Measurements from ENCODE around the gene SP9. TPM values are rescaled to one million over a fixed set of nuclear protein-coding genes. Genes with fewer than 3 reads are reported as not detected.

Gene SP9
- total RNA-seq, 1 donor from 2014 or later: not detected

DNA sequence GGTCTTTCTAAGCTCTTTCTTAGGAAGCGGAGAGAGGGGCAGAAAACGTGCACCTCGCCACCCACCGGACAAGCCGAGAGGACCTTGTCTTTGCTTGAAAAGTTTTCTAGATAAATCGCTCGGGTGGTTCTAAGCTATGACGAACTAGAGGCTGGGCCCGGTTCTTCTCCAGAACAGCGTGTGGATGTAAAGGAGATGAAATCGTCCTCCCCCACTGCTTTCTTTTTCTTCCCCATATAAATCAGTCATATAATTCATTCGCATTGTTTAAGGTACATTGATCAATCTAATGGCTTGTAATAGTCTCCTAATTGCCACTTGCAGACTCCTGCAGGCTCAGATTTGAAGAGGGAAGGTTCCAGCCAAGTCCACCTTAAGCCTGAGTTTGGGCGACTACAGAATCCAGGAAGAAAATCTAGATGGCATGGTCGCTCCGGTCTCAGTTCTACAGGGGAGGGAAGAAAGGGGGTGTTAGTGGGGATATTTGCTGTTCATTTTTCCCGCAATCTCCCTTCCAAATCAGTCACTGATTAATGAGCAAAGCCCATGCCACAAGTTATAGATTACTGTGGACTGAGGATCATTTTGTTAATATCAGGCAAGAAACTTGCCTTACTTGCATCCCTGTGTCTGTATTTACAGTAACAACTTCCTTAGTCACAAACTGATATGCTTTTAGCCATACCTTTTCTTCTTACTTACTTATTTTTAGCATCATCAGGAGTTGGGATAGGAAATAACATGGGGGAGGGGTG lies 5.6 kb upstream of the SP9 start:
- Histone ChIP-seq H3K36me3 (no peaks in the 10 kb centered on the region), H3K4me1 (peaks cover 36% of the 10 kb centered on the region), H3K27me3 (peaks cover 10% of the 10 kb centered on the region), H3K27ac (no peak overlapping the region), H3K9me3 (no peaks in the 10 kb centered on the region), H3K4me3 (no peak overlapping the region)
- TF ChIP-seq POLR2AphosphoS5 (IDR thresholded peaks at IDR 0.05; ENCODE audit: insufficient read depth in 1 of 2, low read depth in 1 of 2) (no peak), POLR2A (IDR thresholded peaks at IDR 0.05) (no peak)
- TF ChIP-seq, protein P1, sequence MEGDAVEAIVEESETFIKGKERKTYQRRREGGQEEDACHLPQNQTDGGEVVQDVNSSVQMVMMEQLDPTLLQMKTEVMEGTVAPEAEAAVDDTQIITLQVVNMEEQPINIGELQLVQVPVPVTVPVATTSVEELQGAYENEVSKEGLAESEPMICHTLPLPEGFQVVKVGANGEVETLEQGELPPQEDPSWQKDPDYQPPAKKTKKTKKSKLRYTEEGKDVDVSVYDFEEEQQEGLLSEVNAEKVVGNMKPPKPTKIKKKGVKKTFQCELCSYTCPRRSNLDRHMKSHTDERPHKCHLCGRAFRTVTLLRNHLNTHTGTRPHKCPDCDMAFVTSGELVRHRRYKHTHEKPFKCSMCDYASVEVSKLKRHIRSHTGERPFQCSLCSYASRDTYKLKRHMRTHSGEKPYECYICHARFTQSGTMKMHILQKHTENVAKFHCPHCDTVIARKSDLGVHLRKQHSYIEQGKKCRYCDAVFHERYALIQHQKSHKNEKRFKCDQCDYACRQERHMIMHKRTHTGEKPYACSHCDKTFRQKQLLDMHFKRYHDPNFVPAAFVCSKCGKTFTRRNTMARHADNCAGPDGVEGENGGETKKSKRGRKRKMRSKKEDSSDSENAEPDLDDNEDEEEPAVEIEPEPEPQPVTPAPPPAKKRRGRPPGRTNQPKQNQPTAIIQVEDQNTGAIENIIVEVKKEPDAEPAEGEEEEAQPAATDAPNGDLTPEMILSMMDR (IDR thresholded peaks at IDR 0.05): no peak
- DNase-seq (ENCODE audit: extremely low spot score in 2 of 2): no peak
- intact Hi-C loops (cut with DNase I): no loop called here

DNA sequence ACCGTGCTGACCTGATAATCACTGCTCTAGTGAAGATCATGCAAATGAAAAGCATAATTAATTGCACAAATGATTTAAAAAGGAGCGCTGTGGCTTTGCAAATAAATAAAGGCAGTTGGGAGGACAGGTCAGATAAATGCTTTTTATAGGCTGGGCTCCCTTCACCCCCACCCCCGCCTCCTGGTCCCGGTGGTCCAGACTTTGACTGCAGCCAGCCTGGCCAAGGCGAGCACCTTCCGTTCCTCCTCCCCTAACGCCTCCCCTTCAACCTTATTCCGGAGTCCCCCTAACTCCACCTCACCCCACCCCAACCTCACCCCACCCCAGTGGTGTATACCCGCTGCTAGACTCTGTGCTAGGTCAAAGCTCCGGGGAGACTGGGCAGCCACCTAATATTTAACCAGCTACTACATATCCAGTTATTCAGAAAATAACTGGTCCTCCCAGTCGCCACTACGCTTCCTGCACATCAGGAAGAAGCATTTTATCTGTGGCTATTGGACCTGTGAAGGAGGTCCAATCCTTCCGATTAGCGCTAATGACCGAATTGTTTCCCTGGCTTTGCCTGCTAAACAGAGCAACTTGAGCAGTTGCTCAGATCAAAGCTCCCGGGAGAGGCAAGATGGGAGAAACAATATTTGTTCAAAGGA lies 3.7 kb upstream of the SP9 start:
- Histone ChIP-seq H3K27ac (no peak overlapping the region), H3K9me3 (no peaks in the 10 kb centered on the region), H3K27me3 (peaks cover 27% of the 10 kb centered on the region), H3K36me3 (no peaks in the 10 kb centered on the region), H3K4me1 (peaks cover 52% of the 10 kb centered on the region), H3K4me3 (no peak overlapping the region)
- no peak for DNase-seq (ENCODE audit: extremely low spot score in 2 of 2)
- intact Hi-C loops (cut with DNase I): loop anchor here (1.0 to 10.0 kb wide), 3 partner anchors 10 to 1754 kb away; partner anchors contain the start of gene EVX2
- TF ChIP-seq, protein P1 (IDR thresholded peaks at IDR 0.05): no peak
- TF ChIP-seq POLR2AphosphoS5 (IDR thresholded peaks at IDR 0.05; ENCODE audit: insufficient read depth in 1 of 2, low read depth in 1 of 2): no peak
- TF ChIP-seq POLR2A (IDR thresholded peaks at IDR 0.05): no peak

DNA sequence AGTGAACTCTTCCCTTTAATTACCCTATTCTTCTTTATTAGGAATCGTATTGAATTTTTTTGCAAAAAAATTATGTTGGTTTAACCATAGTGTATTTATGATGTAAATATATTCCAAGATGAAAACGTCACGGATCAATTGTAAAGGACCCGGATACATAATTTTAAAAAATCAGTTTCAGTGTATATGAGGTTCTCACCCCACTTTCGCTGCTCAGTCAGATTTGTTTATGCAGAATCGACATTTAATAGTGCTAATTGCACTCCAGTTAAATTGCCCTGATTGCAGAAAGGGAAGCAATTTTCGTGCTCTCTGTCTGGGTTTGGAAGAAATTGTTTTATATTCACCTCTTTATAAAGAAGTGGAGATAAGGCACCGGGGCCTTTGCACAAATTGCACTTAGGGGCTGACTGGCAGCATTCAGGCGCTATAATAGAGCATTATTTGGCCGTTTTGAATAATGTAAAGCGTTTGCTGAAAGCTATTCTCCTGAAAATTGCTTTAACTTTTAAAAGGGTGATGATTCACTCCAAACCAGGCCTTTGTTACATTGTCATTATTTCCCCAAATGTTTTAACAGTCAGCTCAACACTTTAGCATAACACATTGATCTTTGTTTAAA lies 3.0 kb upstream of the SP9 start:
- intact Hi-C loops (cut with DNase I): loop anchor here (10.0 kb wide), 2 partner anchors 287 to 1753 kb away; partner anchors contain the start of gene EVX2

DNA sequence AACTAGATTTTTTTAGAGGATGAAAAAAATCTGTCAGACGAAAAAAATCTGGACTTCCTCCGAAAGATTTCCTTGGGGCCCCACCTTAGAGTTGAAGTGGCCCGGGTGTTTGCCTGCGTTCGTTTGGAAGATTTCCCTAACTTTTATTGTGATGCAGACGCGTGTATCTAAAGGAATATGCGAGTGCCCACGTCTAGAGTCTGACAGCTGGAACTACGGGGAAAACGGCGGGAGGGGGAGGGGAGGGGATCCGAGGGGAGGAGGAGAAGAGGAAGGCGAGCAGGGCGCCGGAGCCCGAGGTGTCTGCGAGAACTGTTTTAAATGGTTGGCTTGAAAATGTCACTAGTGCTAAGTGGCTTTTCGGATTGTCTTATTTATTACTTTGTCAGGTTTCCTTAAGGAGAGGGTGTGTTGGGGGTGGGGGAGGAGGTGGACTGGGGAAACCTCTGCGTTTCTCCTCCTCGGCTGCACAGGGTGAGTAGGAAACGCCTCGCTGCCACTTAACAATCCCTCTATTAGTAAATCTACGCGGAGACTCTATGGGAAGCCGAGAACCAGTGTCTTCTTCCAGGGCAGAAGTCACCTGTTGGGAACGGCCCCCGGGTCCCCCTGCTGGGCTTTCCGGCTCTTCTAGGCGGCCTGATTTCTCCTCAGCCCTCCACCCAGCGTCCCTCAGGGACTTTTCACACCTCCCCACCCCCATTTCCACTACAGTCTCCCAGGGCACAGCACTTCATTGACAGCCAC lies 2.4 kb upstream of the SP9 start:
- intact Hi-C loops (cut with DNase I): loop anchor here (10.0 kb wide), 2 partner anchors 288 to 1752 kb away; partner anchors contain the start of gene EVX2
- Histone ChIP-seq H3K27me3 (peaks cover 27% of the 10 kb centered on the region), H3K27ac (no peak overlapping the region), H3K4me1 (peaks cover 49% of the 10 kb centered on the region), H3K9me3 (no peaks in the 10 kb centered on the region), H3K36me3 (no peaks in the 10 kb centered on the region), H3K4me3 (no peak overlapping the region)
- DNase-seq (ENCODE audit: extremely low spot score in 2 of 2): no peak
- TF ChIP-seq POLR2A (IDR thresholded peaks at IDR 0.05) (no peak), POLR2AphosphoS5 (IDR thresholded peaks at IDR 0.05; ENCODE audit: insufficient read depth in 1 of 2, low read depth in 1 of 2) (no peak)
- TF ChIP-seq, protein P1 (IDR thresholded peaks at IDR 0.05): no peak

More for the DNA sequence above, 3.0 kb upstream of the SP9 start:
- no peaks in the 10 kb centered on the region for H3K36me3 ChIP-seq
- peaks cover 27% of the 10 kb centered on the region for H3K27me3 ChIP-seq
- peaks cover 52% of the 10 kb centered on the region for H3K4me1 ChIP-seq
- no peaks in the 10 kb centered on the region for H3K9me3 ChIP-seq
- TF ChIP-seq POLR2AphosphoS5 (IDR thresholded peaks at IDR 0.05; ENCODE audit: insufficient read depth in 1 of 2, low read depth in 1 of 2) (no peak), POLR2A (IDR thresholded peaks at IDR 0.05) (no peak)
- TF ChIP-seq, protein P1 (IDR thresholded peaks at IDR 0.05): no peak
- H3K27ac ChIP-seq: no peak overlapping the region
- no peak overlapping the region for H3K4me3 ChIP-seq
- no peak for DNase-seq (ENCODE audit: extremely low spot score in 2 of 2)
